Panc1 (cell line): ENCODE results near the gene INPP5A. TPM values are rescaled to one million over a fixed set of nuclear protein-coding genes. Genes with fewer than 3 reads are reported as not detected.

Experiments
- ATAC-seq: fragments of 200-7000 bp; cut with Tn5 transposase; 2 replicates; pipeline ENCODE4 v1.9.1; 2020; ENCODE audit warnings: mild to moderate bottlenecking, moderate library complexity
- BruUV-seq: library from RNA; stranded (reverse); fragments of 400-500 nt; replicated peaks from 2 replicates; lab custom pipeline; 2021; lab: Mats Ljungman, UMichigan
- CTCF ChIA-PET: fragments of 300-600 bp; sonication (Branson Sonifier 250); formaldehyde crosslinking; loops from one replicate; lab custom pipeline; 2022; ENCODE audit warnings: antibody characterized with exemption; lab: Charles Lee
- POLR2A ChIA-PET: fragments of 300-600 bp; sonication (Branson Sonifier 250); formaldehyde crosslinking; loops from one replicate; lab custom pipeline; 2022; ENCODE audit warnings: antibody characterized with exemption; lab: Charles Lee
- DNase-seq: peaks from one replicate; pipeline ENCODE4 v3.0.0-alpha.2; 2010; ENCODE audit warnings: low read depth, low spot score
- H3K27ac ChIP-seq: 2 replicates; pipeline ENCODE4 v1.5.1; 2011; ENCODE audit warnings: mild to moderate bottlenecking, low read length, inconsistent platforms
- H3K27me3 ChIP-seq: fragments of 200-500 bp; sonication (Bioruptor generic); 2 replicates; pipeline ENCODE4 v1.6.0; 2014; ENCODE audit warnings: low read length, inconsistent platforms; ENCODE audit not compliant: control insufficient read depth, insufficient read depth
- H3K36me3 ChIP-seq: fragments of 200-500 bp; sonication (Bioruptor generic); 2 replicates; pipeline ENCODE4 v1.5.1; 2014; ENCODE audit warnings: inconsistent platforms, mild to moderate bottlenecking, low read length, moderate library complexity; ENCODE audit not compliant: control insufficient read depth, insufficient read depth
- H3K4me1 ChIP-seq: 2 replicates; pipeline ENCODE4 v1.5.1; 2011; ENCODE audit warnings: inconsistent platforms, mild to moderate bottlenecking, low read length, moderate library complexity; ENCODE audit not compliant: control insufficient read depth, insufficient read depth
- H3K4me3 ChIP-seq, 2 experiments: 2 replicates each; pipeline ENCODE4 v1.5.1; 2011 to 2012; ENCODE audit warnings: low read depth in 2 of 2, low read length in 2 of 2, mild to moderate bottlenecking in 2 of 2, inconsistent platforms in 1 of 2, moderate library complexity in 1 of 2
- H3K9me3 ChIP-seq: fragments of 200-500 bp; sonication (Bioruptor generic); 2 replicates; pipeline ENCODE4 v1.5.1; 2014; ENCODE audit warnings: low read depth, mild to moderate bottlenecking, inconsistent platforms, low read length, moderate library complexity; ENCODE audit not compliant: control insufficient read depth, insufficient read depth
- POLR2AphosphoS5 ChIP-seq: IDR thresholded peaks from 2 replicates; pipeline ENCODE4 v1.6.1; 2012; ENCODE audit warnings: mild to moderate bottlenecking, low read depth, low read length, moderate library complexity
- SIN3A ChIP-seq: IDR thresholded peaks from 2 replicates; pipeline ENCODE4 v1.6.1; 2012; ENCODE audit warnings: low read depth, mild to moderate bottlenecking, low read length, moderate library complexity, borderline replicate concordance; ENCODE audit not compliant: insufficient read depth
- TCF7L2 ChIP-seq: IDR thresholded peaks from 2 replicates; pipeline ENCODE4 v1.6.1; 2011; ENCODE audit warnings: mild to moderate bottlenecking, low read depth, low read length, inconsistent platforms
- in situ Hi-C: cut with HindIII; loops from 2 replicates; pipeline ENCODE4 v1.10.0; 2016; ENCODE audit warnings: low sequenced_read_pairs, low pct_unique_long_range_greater_than_20kb
- intact Hi-C: fragments of 100-400 bp; cut with micrococcal nuclease; formaldehyde crosslinking; loops from one replicate; pipeline ENCODE4 v1.10.0; 2022; ENCODE audit not compliant: unreplicated experiment
- total RNA-seq: library from RNA; stranded (reverse); gene quantifications from one replicate; pipeline ENCODE4 v1.2.1, GENCODE V29; 2021; ENCODE audit not compliant: unreplicated experiment
- TF ChIP-seq, protein P1 (sequence below): fragments of 450-650 bp; IDR thresholded peaks from 2 replicates; pipeline ENCODE4 v1.5.1; 2017; ENCODE audit warnings: mild to moderate bottlenecking
- TF ChIP-seq, protein P2 (sequence below), 2 experiments: IDR thresholded peaks; 2 replicates each; pipeline ENCODE4 v1.6.1; 2011 to 2012; ENCODE audit warnings: low read depth in 2 of 2, control low read depth in 1 of 2, low read length in 1 of 2, mild to moderate bottlenecking in 1 of 2, moderate library complexity in 1 of 2; ENCODE audit not compliant: insufficient read depth in 1 of 2

Gene INPP5A
- total RNA-seq, 1 experiment from 2014 or later, result 60.0 TPM

DNA sequence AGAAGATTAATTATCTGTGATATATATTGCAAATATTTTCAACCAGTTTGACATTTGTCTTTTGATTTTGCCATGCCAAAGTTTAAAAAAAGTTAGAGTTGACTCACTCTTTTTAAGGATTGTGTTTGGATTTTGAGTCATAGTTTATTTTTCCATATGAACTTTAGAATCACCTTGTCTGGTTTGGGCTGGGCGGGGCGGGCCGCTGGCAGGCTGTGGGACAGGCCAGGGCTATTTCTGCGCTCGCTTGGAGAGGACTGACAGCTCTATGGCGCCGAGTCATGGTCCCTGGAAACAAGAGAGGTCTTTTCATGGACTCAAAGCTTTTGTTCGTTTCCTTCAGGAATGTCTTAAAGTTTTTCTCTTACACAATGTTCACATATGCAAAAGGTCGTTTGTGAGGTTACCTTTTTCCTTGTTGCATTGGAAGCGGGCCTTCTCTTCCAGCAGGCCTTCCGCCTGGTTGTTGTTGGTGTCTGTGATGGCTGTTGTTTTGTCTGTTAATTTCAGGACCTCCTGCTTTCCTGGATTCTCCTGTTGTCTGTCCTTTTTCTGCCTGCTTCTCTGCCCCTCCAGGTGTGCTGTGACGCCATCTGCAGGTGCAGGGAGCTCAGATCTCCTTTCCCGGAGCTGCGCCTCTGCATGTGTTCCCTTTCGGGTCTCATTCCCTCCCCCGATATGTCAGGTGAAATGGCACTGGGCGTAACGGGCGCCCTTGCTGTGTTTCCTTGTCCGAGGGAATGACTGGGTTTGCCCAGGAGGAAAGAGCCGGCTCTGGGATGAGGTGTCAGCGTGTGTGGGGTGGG lies 53.8 kb downstream of the INPP5A start:
- POLR2A ChIA-PET, result no interaction called here
- Histone ChIP-seq H3K27ac (0 out of 2 replicates have a peak overlapping the region, but pooled peaks have one; percentile 41), H3K4me1 (peaks cover 23% of the 10 kb centered on the region), H3K36me3 (no peaks in the 10 kb centered on the region), H3K27me3 (no peaks in the 10 kb centered on the region), H3K4me3 (no peak overlapping the region; a peak in 1 of 4 replicates), H3K9me3 (no peaks in the 10 kb centered on the region)
- intact Hi-C loops (no loop called here), in situ Hi-C loops (no loop called here)
- no TSS peak for BruUV-seq
- ATAC-seq, result peak; percentile 72
- DNase-seq, result no peak
- CTCF ChIA-PET, result interaction anchor here (0.6 kb wide), 1 partner anchor 131 kb away, joined by 6 read pairs; no protein-coding TSS in a partner anchor
- TF ChIP-seq, protein P1, sequence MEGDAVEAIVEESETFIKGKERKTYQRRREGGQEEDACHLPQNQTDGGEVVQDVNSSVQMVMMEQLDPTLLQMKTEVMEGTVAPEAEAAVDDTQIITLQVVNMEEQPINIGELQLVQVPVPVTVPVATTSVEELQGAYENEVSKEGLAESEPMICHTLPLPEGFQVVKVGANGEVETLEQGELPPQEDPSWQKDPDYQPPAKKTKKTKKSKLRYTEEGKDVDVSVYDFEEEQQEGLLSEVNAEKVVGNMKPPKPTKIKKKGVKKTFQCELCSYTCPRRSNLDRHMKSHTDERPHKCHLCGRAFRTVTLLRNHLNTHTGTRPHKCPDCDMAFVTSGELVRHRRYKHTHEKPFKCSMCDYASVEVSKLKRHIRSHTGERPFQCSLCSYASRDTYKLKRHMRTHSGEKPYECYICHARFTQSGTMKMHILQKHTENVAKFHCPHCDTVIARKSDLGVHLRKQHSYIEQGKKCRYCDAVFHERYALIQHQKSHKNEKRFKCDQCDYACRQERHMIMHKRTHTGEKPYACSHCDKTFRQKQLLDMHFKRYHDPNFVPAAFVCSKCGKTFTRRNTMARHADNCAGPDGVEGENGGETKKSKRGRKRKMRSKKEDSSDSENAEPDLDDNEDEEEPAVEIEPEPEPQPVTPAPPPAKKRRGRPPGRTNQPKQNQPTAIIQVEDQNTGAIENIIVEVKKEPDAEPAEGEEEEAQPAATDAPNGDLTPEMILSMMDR, result no peak
- TF ChIP-seq TCF7L2, result no peak
- no peak for TF ChIP-seq POLR2AphosphoS5

DNA sequence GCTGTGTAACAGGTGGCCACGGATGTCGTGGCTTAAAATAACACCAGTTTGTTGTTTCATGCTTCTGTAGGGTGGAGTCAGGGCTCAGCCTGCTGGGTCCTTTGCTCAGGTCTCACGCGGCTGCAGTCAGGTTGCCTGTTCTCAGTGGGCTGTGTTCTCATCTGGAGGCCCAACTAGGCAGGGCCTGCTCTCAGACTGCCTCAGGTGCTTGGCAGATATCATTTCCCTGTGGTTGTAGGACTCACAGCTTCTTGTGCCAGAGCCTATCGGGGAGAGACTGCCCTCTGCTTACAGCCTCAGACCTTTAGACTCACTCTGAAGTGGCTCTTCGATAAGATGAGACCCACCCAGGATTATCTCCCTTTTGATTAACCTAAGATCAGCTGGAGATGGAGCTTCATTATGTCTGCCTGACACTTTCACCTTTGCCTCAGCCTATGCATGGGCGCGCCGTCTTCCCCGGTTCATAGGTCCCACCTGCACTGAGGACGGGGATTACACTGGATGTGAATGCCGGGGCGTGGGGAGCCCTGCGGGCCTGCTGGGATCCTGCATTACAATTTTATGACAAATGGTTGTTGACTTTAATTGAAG lies 55.3 kb downstream of the INPP5A start:
- H3K4me3 ChIP-seq, result no peak overlapping the region
- DNase-seq, result no peak
- intact Hi-C loops, result no loop called here
- H3K4me1 ChIP-seq, result peaks cover 23% of the 10 kb centered on the region
- POLR2A ChIA-PET, result no interaction called here
- H3K36me3 ChIP-seq, result no peaks in the 10 kb centered on the region
- in situ Hi-C loops, result no loop called here
- H3K27me3 ChIP-seq, result no peaks in the 10 kb centered on the region
- no peak overlapping the region for H3K27ac ChIP-seq
- TF ChIP-seq, protein P2, sequence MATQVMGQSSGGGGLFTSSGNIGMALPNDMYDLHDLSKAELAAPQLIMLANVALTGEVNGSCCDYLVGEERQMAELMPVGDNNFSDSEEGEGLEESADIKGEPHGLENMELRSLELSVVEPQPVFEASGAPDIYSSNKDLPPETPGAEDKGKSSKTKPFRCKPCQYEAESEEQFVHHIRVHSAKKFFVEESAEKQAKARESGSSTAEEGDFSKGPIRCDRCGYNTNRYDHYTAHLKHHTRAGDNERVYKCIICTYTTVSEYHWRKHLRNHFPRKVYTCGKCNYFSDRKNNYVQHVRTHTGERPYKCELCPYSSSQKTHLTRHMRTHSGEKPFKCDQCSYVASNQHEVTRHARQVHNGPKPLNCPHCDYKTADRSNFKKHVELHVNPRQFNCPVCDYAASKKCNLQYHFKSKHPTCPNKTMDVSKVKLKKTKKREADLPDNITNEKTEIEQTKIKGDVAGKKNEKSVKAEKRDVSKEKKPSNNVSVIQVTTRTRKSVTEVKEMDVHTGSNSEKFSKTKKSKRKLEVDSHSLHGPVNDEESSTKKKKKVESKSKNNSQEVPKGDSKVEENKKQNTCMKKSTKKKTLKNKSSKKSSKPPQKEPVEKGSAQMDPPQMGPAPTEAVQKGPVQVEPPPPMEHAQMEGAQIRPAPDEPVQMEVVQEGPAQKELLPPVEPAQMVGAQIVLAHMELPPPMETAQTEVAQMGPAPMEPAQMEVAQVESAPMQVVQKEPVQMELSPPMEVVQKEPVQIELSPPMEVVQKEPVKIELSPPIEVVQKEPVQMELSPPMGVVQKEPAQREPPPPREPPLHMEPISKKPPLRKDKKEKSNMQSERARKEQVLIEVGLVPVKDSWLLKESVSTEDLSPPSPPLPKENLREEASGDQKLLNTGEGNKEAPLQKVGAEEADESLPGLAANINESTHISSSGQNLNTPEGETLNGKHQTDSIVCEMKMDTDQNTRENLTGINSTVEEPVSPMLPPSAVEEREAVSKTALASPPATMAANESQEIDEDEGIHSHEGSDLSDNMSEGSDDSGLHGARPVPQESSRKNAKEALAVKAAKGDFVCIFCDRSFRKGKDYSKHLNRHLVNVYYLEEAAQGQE (IDR thresholded peaks at IDR 0.05; ENCODE audit: insufficient read depth in 1 of 2, low read depth in 2 of 2, low read length in 1 of 2), result no peak
- TF ChIP-seq POLR2AphosphoS5, result no peak
- TF ChIP-seq, protein P1, result no peak
- TF ChIP-seq SIN3A, result no peak
- TF ChIP-seq TCF7L2, result no peak
- BruUV-seq, result no TSS peak
- CTCF ChIA-PET, result no interaction called here
- 0 out of 2 replicates have a peak, but pooled peaks have one; percentile 12 for ATAC-seq
- H3K9me3 ChIP-seq, result no peaks in the 10 kb centered on the region
